Measurements from ENCODE around the gene TEX36. TPM values are rescaled to one million over a fixed set of nuclear protein-coding genes. Genes with fewer than 3 reads are reported as not detected.

Gene TEX36
- total RNA-seq, 1 experiment from 2014 or later = 0.25 TPM

DNA sequence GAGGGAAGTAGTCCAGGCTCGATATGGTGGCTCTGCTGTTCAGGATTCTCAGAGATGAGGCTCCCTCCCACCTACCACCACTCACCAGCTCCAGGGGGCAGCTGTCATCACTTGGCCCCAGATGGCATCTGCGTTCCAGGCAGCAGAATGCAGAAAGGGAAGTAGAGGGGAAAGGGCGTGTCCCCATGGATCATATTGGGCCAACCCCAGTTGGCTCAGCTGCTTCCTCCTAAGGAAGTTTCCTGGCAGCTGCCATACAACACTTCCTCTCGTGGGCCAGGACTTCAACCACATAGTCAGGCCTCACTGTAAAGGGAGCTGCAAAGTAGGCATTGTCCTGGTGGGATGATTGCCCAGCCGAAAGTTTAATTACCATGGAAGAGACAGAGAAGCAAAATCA lies 1.6 kb upstream of the TEX36 start:
- no peak for TF ChIP-seq EZH2 (IDR thresholded peaks at IDR 0.05)
- no peak for TF ChIP-seq POLR2A (IDR thresholded peaks at IDR 0.05; ENCODE audit: borderline replicate concordance, extremely low read depth, insufficient read depth, insufficient read length)
- no peak for TF ChIP-seq FOSL1 (IDR thresholded peaks at IDR 0.05; ENCODE audit: low read depth)
- CTCF ChIA-PET = no interaction called here

DNA sequence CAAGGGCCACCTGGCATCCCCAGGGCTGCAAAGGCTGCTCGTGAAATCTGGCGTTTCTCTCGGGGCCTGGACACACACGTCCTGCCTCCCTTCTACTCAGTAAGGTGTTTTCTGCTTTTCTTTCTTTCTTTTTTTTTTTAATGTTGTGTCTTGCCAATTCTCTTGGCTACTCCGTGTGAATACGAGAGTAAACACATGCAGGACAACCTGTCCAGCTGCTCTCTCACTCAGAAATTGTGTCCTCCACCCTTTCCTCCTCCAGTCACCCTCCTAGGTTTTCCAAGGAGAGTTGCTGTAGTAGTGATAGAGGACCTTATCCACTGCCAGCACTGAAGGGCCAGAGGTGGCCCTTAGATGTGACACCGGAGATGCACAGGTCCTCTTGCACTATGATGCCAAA lies 858 bp upstream of the TEX36 start:
- Histone ChIP-seq H2AFZ (ENCODE audit: low read depth, low read length, poor library complexity, severe bottlenecking) (no peak overlapping the region), H3K4me2 (ENCODE audit: low read length) (no peak overlapping the region), H3K9ac (ENCODE audit: low read length) (no peak overlapping the region), H3K27me3 (ENCODE audit: insufficient read depth, low read length) (no peaks in the 10 kb centered on the region), H3K9me3 (ENCODE audit: control insufficient read depth in 1 of 2, insufficient read depth in 1 of 2, low read depth in 1 of 2, low read length in 2 of 2) (no peaks in the 10 kb centered on the region), H3K4me1 (ENCODE audit: control insufficient read depth in 1 of 2, insufficient read depth in 2 of 2, low read length in 2 of 2) (no peaks in the 10 kb centered on the region), H3K27ac (ENCODE audit: low read depth, low read length) (no peak overlapping the region), H3K9me2 (ENCODE audit: insufficient read depth) (no peaks in the 10 kb centered on the region), H4K20me1 (ENCODE audit: insufficient read depth) (no peaks in the 10 kb centered on the region), H3K4me3 (replicated peaks in 1 of 2; ENCODE audit: low read depth in 1 of 2, low read length in 2 of 2) (no peak overlapping the region), H3K36me3 (ENCODE audit: control insufficient read depth in 1 of 2, insufficient read depth in 2 of 2, low read length in 2 of 2) (no peaks in the 10 kb centered on the region), H3K79me2 (ENCODE audit: insufficient read depth, low read length) (no peaks in the 10 kb centered on the region)
- POLR2A ChIA-PET = no interaction called here
- no TSS peak for BruUV-seq (replicated peaks)
- intact Hi-C loops (cut with micrococcal nuclease) = no loop called here
- RAD21 ChIA-PET (ENCODE audit: low non-redundant PET in 1 of 2, low total read pairs in 2 of 2, uncharacterized antibody in 2 of 2, unreplicated experiment in 2 of 2) = no interaction called here
- TF ChIP-seq CEBPB (IDR thresholded peaks at IDR 0.05; ENCODE audit: low read depth) (no peak), SRF (IDR thresholded peaks at IDR 0.05; ENCODE audit: low read depth) (no peak), FOSL1 (IDR thresholded peaks at IDR 0.05; ENCODE audit: low read depth) (no peak), TCF7L2 (IDR thresholded peaks at IDR 0.05; ENCODE audit: borderline replicate concordance, extremely low read depth, insufficient read depth, insufficient read length) (no peak), EGR1 (IDR thresholded peaks at IDR 0.05; ENCODE audit: low read depth) (no peak), JUND (IDR thresholded peaks at IDR 0.05) (no peak), SIN3A (IDR thresholded peaks at IDR 0.05; ENCODE audit: low read depth) (no peak), ELF1 (IDR thresholded peaks at IDR 0.05; ENCODE audit: borderline replicate concordance, low read depth) (no peak), EZH2 (IDR thresholded peaks at IDR 0.05) (no peak), SP1 (IDR thresholded peaks at IDR 0.05; ENCODE audit: low read depth) (no peak), EZH2phosphoT487 (IDR thresholded peaks at IDR 0.05; ENCODE audit: borderline replicate concordance) (no peak), RAD21 (IDR thresholded peaks at IDR 0.05; ENCODE audit: low read depth) (no peak), POLR2A (IDR thresholded peaks at IDR 0.05; ENCODE audit: borderline replicate concordance, extremely low read depth, insufficient read depth, insufficient read length) (no peak), POLR2AphosphoS5 (IDR thresholded peaks at IDR 0.05; ENCODE audit: low read depth, low read length) (no peak)
- TF ChIP-seq, protein P1, sequence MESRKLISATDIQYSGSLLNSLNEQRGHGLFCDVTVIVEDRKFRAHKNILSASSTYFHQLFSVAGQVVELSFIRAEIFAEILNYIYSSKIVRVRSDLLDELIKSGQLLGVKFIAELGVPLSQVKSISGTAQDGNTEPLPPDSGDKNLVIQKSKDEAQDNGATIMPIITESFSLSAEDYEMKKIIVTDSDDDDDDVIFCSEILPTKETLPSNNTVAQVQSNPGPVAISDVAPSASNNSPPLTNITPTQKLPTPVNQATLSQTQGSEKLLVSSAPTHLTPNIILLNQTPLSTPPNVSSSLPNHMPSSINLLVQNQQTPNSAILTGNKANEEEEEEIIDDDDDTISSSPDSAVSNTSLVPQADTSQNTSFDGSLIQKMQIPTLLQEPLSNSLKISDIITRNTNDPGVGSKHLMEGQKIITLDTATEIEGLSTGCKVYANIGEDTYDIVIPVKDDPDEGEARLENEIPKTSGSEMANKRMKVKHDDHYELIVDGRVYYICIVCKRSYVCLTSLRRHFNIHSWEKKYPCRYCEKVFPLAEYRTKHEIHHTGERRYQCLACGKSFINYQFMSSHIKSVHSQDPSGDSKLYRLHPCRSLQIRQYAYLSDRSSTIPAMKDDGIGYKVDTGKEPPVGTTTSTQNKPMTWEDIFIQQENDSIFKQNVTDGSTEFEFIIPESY (IDR thresholded peaks at IDR 0.05; ENCODE audit: extremely low read depth, insufficient replicate concordance, low read length) = no peak
- TF ChIP-seq, protein P2, sequence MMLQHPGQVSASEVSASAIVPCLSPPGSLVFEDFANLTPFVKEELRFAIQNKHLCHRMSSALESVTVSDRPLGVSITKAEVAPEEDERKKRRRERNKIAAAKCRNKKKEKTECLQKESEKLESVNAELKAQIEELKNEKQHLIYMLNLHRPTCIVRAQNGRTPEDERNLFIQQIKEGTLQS (IDR thresholded peaks at IDR 0.05) = no peak
- TF ChIP-seq, protein P3, sequence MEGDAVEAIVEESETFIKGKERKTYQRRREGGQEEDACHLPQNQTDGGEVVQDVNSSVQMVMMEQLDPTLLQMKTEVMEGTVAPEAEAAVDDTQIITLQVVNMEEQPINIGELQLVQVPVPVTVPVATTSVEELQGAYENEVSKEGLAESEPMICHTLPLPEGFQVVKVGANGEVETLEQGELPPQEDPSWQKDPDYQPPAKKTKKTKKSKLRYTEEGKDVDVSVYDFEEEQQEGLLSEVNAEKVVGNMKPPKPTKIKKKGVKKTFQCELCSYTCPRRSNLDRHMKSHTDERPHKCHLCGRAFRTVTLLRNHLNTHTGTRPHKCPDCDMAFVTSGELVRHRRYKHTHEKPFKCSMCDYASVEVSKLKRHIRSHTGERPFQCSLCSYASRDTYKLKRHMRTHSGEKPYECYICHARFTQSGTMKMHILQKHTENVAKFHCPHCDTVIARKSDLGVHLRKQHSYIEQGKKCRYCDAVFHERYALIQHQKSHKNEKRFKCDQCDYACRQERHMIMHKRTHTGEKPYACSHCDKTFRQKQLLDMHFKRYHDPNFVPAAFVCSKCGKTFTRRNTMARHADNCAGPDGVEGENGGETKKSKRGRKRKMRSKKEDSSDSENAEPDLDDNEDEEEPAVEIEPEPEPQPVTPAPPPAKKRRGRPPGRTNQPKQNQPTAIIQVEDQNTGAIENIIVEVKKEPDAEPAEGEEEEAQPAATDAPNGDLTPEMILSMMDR (IDR thresholded peaks at IDR 0.05 in 2 of 3, conservative IDR thresholded peaks at IDR 0.05 in 1 of 3; ENCODE audit: borderline replicate concordance in 1 of 3, insufficient read depth in 1 of 3, low read depth in 2 of 3, low read length in 2 of 3) = no peak
- CTCF ChIA-PET = no interaction called here
- no peak for DNase-seq (ENCODE audit: low read depth, low spot score)
- no peak for ATAC-seq

More for the DNA sequence above, 1.6 kb upstream of the TEX36 start:
- DNase-seq (ENCODE audit: low read depth, low spot score) (no peak), ATAC-seq (no peak)
- Histone ChIP-seq H3K27ac (ENCODE audit: low read depth, low read length) (no peak overlapping the region), H3K9me3 (ENCODE audit: control insufficient read depth in 1 of 2, insufficient read depth in 1 of 2, low read depth in 1 of 2, low read length in 2 of 2) (no peaks in the 10 kb centered on the region), H3K27me3 (ENCODE audit: insufficient read depth, low read length) (no peaks in the 10 kb centered on the region), H3K79me2 (ENCODE audit: insufficient read depth, low read length) (no peaks in the 10 kb centered on the region), H3K4me2 (ENCODE audit: low read length) (no peak overlapping the region), H3K9ac (ENCODE audit: low read length) (no peak overlapping the region), H4K20me1 (ENCODE audit: insufficient read depth) (no peaks in the 10 kb centered on the region), H3K9me2 (ENCODE audit: insufficient read depth) (no peaks in the 10 kb centered on the region), H3K4me3 (replicated peaks in 1 of 2; ENCODE audit: low read depth in 1 of 2, low read length in 2 of 2) (no peak overlapping the region), H3K36me3 (ENCODE audit: control insufficient read depth in 1 of 2, insufficient read depth in 2 of 2, low read length in 2 of 2) (no peaks in the 10 kb centered on the region), H2AFZ (ENCODE audit: low read depth, low read length, poor library complexity, severe bottlenecking) (no peak overlapping the region), H3K4me1 (ENCODE audit: control insufficient read depth in 1 of 2, insufficient read depth in 2 of 2, low read length in 2 of 2) (no peaks in the 10 kb centered on the region)
- ChIA-PET RAD21 (ENCODE audit: low non-redundant PET in 1 of 2, low total read pairs in 2 of 2, uncharacterized antibody in 2 of 2, unreplicated experiment in 2 of 2) (no interaction called here), POLR2A (interaction anchor here (1.3 kb wide), 1 partner anchor 35 kb away, joined by 4 read pairs; the partner anchor contains the start of gene EDRF1)
- BruUV-seq (replicated peaks) = no TSS peak
- intact Hi-C loops (cut with micrococcal nuclease) = no loop called here

Measured in HCT116 (cell line).